GM12875 (cell line): ENCODE results near the gene HSD3B2.
"Not testable (repeated sequence)": the region's sequence is repeated elsewhere in the genome, so short reads cannot be mapped to it uniquely, and the experiment has no call there.

ENCODE experiments used
- H3K4me3 ChIP-seq: one replicate; pipeline ENCODE4 v1.5.1; 2011; ENCODE audit warnings: low read depth, low read length, control low read depth
- TF ChIP-seq, protein P1 (sequence below): IDR thresholded peaks from 2 replicates; pipeline ENCODE4 v1.5.1; 2011; ENCODE audit warnings: low read depth, mild to moderate bottlenecking, control low read depth, inconsistent platforms, low read length, moderate library complexity, borderline replicate concordance; ENCODE audit not compliant: insufficient read depth

Gene HSD3B2

DNA sequence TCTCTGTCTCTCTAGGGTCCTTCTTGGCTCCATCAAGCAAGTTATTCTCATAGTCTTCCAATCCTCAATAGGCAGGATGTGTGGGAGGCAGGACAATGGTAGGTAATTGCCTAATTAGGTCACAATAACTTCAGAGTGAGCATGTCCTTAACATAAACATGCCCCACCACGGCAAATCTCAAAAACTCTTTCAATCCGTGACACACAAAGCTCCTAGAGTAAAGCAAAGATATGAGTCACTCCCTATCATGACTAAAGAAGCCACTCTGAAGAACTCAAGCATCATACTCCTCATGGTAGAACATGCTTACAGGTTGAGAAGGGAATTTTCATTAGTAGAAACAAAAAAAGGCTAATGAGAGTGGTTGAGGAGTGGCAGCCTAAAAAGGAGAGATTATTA lies 41.5 kb upstream of the HSD3B2 start:
- TF ChIP-seq, protein P1, sequence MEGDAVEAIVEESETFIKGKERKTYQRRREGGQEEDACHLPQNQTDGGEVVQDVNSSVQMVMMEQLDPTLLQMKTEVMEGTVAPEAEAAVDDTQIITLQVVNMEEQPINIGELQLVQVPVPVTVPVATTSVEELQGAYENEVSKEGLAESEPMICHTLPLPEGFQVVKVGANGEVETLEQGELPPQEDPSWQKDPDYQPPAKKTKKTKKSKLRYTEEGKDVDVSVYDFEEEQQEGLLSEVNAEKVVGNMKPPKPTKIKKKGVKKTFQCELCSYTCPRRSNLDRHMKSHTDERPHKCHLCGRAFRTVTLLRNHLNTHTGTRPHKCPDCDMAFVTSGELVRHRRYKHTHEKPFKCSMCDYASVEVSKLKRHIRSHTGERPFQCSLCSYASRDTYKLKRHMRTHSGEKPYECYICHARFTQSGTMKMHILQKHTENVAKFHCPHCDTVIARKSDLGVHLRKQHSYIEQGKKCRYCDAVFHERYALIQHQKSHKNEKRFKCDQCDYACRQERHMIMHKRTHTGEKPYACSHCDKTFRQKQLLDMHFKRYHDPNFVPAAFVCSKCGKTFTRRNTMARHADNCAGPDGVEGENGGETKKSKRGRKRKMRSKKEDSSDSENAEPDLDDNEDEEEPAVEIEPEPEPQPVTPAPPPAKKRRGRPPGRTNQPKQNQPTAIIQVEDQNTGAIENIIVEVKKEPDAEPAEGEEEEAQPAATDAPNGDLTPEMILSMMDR, result no peak
- H3K4me3 ChIP-seq, result no peak overlapping the region

DNA sequence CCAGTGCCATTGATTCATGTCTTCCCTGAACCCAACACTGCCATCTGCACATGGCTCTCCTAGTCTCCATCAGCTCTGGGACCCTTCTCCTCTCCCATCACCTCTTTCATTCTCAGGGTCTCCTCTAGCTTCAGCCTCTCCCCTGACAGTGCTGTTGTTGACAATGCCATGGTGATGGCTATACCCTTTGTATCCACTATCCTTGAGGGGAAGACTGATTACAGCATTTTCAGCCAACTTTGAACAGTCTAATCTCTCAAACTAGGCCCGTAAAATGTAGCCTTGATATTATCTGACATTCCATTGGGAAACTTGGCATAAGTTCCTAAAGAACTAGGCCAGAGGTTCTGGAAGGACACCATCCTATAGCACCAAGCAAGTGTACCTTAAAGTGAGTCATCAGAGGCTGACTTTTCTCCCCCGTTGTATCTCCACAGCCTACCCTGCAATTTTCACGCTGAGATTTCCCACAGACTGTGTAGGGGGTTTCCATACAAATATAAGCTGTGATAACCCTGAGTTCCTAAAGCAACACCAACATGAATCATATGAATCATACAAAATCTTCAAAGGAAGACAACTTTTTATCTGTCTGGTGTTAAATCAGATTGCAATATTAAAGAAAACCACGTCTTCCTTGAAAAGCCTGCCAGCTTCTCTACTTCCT lies 40.6 kb upstream of the HSD3B2 start:
- no peak overlapping the region for H3K4me3 ChIP-seq
- TF ChIP-seq, protein P1, result no peak

DNA sequence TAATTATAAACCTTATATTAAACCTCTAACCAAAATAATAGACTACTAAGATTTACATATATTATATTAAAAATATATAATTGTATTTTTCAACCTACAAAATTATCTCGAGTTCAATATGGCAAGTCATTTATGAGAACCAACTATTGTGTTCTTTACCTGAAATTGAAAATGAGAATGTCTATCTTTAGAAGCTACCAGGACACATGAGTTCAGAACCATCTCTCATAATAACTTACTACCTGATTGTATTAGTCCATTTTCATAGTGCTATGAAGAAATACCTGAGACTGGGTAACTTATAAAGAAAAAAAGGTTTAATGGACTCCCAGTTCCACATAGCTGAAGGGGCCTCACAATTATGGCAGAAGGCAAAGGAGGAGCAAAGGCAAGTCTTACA lies 39.6 kb upstream of the HSD3B2 start:
- H3K4me3 ChIP-seq, result no peak overlapping the region
- TF ChIP-seq, protein P1, result no peak

GRCh38 chr1:119376594-119376993 lies 38.4 kb upstream of the HSD3B2 start:
- TF ChIP-seq, protein P1, result no peak
- H3K4me3 ChIP-seq, result no peak overlapping the region

DNA sequence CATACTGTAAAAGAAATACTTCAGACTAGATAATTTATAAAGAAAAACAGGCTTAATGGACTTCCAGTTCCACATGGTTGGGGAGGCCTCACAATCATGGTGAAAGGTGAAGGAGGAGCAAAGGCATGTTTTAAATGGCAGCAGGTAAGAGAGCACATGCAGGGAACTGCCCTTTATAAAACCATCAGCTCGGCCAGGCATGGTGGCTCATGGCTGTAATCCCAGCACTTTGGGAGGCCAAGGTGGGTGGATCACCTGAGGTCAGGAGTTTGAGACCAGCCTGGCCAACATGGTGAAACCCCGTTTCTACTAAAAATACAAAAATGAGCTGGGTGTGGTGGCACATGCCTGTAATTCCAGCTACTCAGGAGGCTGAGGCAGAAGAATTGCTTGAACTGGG lies 37.4 kb upstream of the HSD3B2 start:
- H3K4me3 ChIP-seq, result not testable (repeated sequence)

GRCh38 chr1:119379117-119379516 lies 35.8 kb upstream of the HSD3B2 start:
- H3K4me3 ChIP-seq, result no peak overlapping the region
- TF ChIP-seq, protein P1, result no peak

DNA sequence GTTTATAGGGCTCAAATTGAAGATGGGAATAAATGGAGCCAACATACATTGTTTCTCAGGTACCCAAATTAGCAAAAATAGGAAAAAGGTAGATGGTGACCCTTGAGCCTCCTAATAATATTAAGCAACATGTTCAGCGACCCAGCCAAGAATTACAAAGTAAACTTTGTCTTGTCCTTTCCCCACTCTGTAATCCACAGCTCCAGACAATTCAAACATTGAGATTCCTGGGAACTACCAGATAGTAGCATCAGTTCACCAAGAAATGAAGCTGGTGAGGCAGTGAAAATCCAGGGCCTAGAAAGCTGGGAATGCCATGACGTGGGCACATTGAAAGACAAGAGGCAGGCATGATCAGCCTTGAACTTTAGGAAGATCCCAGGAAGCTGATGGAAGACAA lies 34.6 kb upstream of the HSD3B2 start:
- TF ChIP-seq, protein P1, result no peak
- no peak overlapping the region for H3K4me3 ChIP-seq
